DMS79 (cell line): Measurements from ENCODE around the gene PDLIM4.

ENCODE experiments used
- DNase-seq: peaks from one replicate; lab custom pipeline; 2025; lab: John Stamatoyannopoulos, UW

The PDLIM4 gene

GRCh38 chr5:132309679-132310078 is 52.2 kb downstream of the PDLIM4 start:
- DNase-seq = no peak

GRCh38 chr5:132310141-132310834 is 52.8 kb downstream of the PDLIM4 start:
- DNase-seq = no peak

- no peak for DNase-seq
Measured at GRCh38 chr5:132313366-132313765, 55.9 kb downstream of the PDLIM4 start.

- DNase-seq = no peak
Measured at GRCh38 chr5:132313961-132314432, 56.5 kb downstream of the PDLIM4 start.

- DNase-seq = no peak
Measured at GRCh38 chr5:132315529-132316067, 58.1 kb downstream of the PDLIM4 start.

- no peak for DNase-seq
Measured at GRCh38 chr5:132319975-132320374, 62.5 kb downstream of the PDLIM4 start.

GRCh38 chr5:132321109-132321721 is 63.7 kb downstream of the PDLIM4 start:
- DNase-seq = no peak

GRCh38 chr5:132322266-132322665 is 64.8 kb downstream of the PDLIM4 start:
- no peak for DNase-seq
